ENCODE results near the gene TUSC7. TPM values are rescaled to one million over a fixed set of nuclear protein-coding genes. Genes with fewer than 3 reads are reported as not detected.

Gene TUSC7
- not detected for total RNA-seq

DNA sequence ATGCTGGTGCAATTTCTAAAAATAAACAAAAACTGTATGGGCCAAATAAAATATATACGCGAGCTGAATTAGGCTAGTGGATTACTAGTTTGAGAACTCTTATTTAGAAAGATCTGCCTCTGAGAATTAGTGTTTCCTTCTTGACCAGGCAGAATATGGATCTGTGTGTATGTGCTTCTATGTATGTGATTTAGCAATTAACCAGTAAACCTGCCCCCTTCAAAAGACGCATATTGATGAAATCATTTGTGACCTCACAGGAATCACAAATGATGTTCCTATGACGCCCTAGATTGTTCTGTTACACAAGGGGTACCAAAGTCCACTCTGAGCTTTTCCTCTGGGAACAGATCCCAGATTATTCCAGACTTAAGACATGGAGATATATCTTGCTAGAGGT is at the start of gene TUSC7:
TUSC7 (plus strand) TSS at position 301 of the 400 bp plus-strand sequence.
- no peak within 1 kb of the TSS for H3K27ac Mint-ChIP-seq
- ATAC-seq (replicated peaks) = no peak
- H3K27me3 Mint-ChIP-seq = no peaks in the 10 kb centered on the region

DNA sequence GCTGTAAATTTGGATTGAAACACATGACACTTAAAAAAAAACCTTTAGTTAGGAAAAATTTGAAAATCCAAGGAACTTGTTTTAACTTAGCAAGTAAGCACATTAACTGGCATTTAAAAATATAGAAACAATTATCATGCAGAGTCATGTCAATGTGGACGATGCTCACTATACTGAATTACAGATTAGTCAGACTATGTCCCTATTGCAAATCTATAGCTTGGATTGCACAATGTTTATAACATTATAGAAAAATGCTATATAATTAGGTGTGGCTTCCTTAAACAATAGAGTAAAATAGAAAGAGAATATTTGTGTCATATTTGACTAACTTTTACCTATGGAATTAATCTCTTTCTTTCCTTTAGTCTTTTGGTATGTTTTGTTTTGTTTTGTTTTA is 48.4 kb upstream of the TUSC7 start:
- no peak for ATAC-seq (replicated peaks)
- no peaks in the 10 kb centered on the region for H3K36me3 Mint-ChIP-seq (ENCODE audit: low read depth)
- H3K4me3 Mint-ChIP-seq = no peak overlapping the region
- H3K27ac Mint-ChIP-seq = no peak overlapping the region
- no peaks in the 10 kb centered on the region for H3K4me1 Mint-ChIP-seq
- peaks cover 5% of the 10 kb centered on the region for H3K9me3 Mint-ChIP-seq
- H3K27me3 Mint-ChIP-seq = no peaks in the 10 kb centered on the region

More for the DNA sequence above, at the start of gene TUSC7:
- Mint-ChIP-seq H3K9me3 (no peaks in the 10 kb centered on the region), H3K4me1 (no peaks in the 10 kb centered on the region), H3K4me3 (no peak within 1 kb of the TSS), H3K36me3 (ENCODE audit: low read depth) (no peaks in the 10 kb centered on the region)

DNA sequence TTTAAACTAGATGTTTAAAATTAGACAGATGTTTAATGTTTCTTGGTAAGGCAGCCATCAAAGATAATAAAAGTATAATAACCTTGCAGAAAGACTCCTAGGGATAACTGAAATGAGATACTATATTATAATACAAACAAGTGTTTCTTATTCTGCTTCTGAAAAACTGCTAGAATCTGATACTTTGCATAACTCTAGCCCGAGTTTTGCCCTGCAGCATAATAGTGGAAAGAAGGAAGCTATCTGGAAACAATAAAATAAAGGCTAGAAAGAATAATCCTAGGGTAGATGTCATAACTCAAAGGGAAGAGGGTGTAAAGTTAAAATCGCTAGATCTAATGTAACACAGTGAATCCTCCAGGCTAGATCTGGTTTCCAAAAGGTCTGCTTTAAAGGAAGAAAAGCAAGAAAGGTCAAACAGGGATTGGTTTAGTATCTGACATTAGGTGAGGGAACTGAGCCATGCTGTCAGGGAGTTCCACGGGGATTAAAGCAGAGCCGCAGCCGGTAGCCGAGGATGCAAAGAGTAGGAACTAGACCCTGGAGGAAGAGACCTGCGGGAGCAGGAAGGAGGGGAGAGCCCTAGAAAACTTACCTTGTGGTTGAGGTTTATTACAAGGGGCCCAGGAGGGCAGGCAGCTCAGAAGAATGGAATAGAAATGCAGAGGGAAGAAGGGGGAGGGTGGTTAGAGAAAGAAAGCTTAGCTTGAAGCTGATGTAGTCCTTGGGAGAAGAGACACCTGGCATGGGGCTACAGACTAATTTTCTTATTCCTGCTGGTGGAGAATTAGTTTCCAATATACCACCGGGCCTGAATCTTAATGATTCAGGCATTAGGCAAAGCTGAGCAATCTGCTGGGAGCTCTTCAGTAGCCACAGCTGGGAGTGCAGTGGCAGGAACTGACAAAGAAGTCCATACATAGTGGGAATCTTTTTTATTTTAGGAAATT is 46.1 kb upstream of the TUSC7 start:
- peaks cover 5% of the 10 kb centered on the region for H3K9me3 Mint-ChIP-seq
- no peaks in the 10 kb centered on the region for H3K36me3 Mint-ChIP-seq (ENCODE audit: low read depth)
- no peaks in the 10 kb centered on the region for H3K4me1 Mint-ChIP-seq
- ATAC-seq (replicated peaks) = no peak
- H3K27ac Mint-ChIP-seq = no peak overlapping the region
- no peak overlapping the region for H3K4me3 Mint-ChIP-seq
- H3K27me3 Mint-ChIP-seq = no peaks in the 10 kb centered on the region

DNA sequence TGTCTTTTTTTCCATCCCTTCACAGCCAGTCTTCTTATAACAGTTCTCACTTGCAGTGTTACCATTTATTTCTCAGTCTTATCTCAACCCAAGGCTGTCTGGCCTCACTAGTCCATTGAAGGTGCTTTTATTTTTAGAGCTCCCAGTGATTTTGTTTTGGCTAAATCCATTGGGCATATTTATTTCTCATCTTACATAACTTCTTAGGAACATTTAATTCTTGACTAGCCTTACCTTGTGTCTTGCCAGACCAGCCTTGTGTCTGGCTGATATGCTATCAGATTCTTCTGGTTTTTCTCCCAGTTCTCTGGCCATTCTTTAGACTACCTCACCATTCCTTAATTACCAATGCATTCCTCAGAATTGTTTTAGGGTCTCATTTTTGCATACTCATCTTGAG is 42.3 kb upstream of the TUSC7 start:
- Mint-ChIP-seq H3K27me3 (no peaks in the 10 kb centered on the region), H3K9me3 (peaks cover 3% of the 10 kb centered on the region), H3K27ac (no peak overlapping the region), H3K4me1 (no peaks in the 10 kb centered on the region), H3K36me3 (ENCODE audit: low read depth) (no peaks in the 10 kb centered on the region), H3K4me3 (no peak overlapping the region)
- no peak for ATAC-seq (replicated peaks)

DNA sequence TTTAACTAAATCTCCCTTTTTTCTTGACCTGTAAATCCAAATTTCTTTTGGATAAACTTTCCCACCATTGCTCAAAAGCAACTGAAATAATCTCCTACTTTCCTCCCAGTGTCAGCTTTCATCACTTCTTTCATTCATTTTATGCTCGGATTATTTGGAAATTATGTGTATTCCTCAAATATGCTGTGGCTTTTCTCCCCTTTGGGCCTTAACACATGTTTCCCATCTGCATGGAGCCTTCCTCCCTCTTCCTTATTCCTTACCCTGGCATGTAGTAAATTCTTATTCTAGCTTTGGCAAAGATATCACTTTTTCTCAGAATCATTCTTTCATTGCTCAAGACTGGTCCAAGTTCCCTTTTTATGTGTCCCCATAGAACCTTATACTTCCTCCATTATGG is 41.8 kb upstream of the TUSC7 start:
- Mint-ChIP-seq H3K4me3 (no peak overlapping the region), H3K9me3 (peaks cover 3% of the 10 kb centered on the region), H3K27me3 (no peaks in the 10 kb centered on the region), H3K36me3 (ENCODE audit: low read depth) (no peaks in the 10 kb centered on the region), H3K27ac (no peak overlapping the region), H3K4me1 (no peaks in the 10 kb centered on the region)
- ATAC-seq (replicated peaks) = no peak

DNA sequence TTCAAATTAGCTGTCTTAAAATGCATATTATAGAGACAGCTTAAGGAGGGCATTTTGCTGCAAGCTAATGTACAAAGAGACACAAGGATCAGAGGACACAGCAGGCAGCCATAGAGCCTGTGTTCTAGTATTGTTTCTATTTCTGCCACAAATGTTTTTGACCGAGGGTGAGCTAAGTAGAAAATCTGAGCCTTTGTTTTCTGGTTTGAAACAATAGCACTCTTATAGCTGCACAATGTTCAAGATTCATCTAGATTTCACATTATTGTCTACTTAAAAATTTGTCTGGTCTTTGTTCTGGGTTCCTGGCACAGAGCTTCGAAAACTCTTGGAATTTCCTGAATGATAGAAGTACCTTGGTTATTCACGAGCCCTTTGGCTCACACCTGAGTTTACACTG is 40.0 kb upstream of the TUSC7 start:
- no peaks in the 10 kb centered on the region for H3K36me3 Mint-ChIP-seq (ENCODE audit: low read depth)
- H3K27me3 Mint-ChIP-seq = no peaks in the 10 kb centered on the region
- H3K27ac Mint-ChIP-seq = no peak overlapping the region

DNA sequence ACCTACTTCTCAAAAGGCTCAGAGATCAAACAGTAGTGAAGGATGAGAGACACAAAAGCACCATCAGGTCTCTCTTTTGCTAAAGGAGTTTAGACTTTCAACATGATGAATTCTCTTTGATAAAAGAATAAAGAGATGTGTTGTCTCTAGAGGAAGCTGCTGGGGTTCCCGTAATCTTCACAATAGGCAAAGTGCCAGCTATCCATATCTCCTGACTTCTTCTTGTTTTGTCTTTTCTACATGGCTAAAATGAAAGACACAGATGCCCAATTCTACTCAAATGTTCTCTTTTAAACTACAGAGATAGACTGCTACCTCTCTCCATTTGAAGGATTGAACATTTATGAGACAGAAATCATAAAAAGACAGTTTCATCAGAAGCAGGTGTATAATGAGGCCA is 38.4 kb upstream of the TUSC7 start:
- H3K36me3 Mint-ChIP-seq (ENCODE audit: low read depth) = no peaks in the 10 kb centered on the region
- H3K4me1 Mint-ChIP-seq = no peaks in the 10 kb centered on the region
- ATAC-seq (replicated peaks) = no peak
- H3K27me3 Mint-ChIP-seq = no peaks in the 10 kb centered on the region
- H3K4me3 Mint-ChIP-seq = no peak overlapping the region
- H3K27ac Mint-ChIP-seq = no peak overlapping the region
- H3K9me3 Mint-ChIP-seq = peaks cover 3% of the 10 kb centered on the region

More for the DNA sequence above, 40.0 kb upstream of the TUSC7 start:
- Mint-ChIP-seq H3K4me1 (no peaks in the 10 kb centered on the region), H3K9me3 (peaks cover 3% of the 10 kb centered on the region), H3K4me3 (no peak overlapping the region)
- ATAC-seq (replicated peaks) = no peak

DNA sequence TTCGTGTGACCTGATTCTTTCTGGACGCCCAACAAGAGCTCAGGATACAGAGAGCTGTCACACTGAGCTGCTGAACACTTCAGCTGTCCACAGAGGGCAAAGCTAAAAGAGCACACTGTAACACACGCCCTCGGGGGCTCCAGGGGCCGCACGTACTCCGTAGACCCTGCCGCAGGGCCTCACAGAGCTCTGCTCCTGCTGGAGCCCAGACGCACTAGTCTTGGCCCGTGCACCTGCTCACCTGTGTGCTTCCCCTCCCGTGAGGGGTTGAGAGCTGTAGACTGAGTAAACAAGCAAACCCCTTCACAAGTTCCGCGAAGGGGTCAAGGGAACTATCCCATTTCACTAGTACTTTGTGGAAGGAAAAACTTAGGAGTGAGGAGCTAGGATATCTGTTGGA is 30.7 kb upstream of the TUSC7 start:
- Mint-ChIP-seq H3K4me1 (no peaks in the 10 kb centered on the region), H3K27me3 (no peaks in the 10 kb centered on the region), H3K36me3 (ENCODE audit: low read depth) (no peaks in the 10 kb centered on the region), H3K9me3 (peaks cover 4% of the 10 kb centered on the region), H3K4me3 (no peak overlapping the region), H3K27ac (no peak overlapping the region)
- ATAC-seq (replicated peaks) = no peak

DNA sequence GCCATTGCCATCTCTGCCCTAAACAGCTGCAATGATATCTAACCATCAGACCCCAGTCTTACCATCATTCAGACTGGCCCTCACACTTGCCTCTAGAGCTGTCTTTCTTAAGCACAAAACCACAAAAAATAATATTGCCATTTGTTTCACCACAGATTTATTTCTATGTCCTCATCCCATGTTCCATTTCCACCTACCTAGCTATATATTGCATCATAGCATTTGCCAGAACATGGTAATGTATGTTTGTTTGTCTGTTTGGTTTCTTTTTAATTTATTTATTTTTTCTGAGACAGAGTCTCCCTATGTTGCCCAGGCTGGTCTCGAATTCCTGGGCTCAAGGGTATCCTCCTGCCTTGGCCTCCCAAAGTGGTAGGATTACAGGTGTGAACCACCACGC is 18.5 kb upstream of the TUSC7 start:
- Mint-ChIP-seq H3K4me3 (no peak overlapping the region), H3K9me3 (peaks cover 15% of the 10 kb centered on the region), H3K27ac (no peak overlapping the region), H3K27me3 (no peaks in the 10 kb centered on the region), H3K4me1 (no peaks in the 10 kb centered on the region), H3K36me3 (ENCODE audit: low read depth) (no peaks in the 10 kb centered on the region)
- no peak for ATAC-seq (replicated peaks)

DNA sequence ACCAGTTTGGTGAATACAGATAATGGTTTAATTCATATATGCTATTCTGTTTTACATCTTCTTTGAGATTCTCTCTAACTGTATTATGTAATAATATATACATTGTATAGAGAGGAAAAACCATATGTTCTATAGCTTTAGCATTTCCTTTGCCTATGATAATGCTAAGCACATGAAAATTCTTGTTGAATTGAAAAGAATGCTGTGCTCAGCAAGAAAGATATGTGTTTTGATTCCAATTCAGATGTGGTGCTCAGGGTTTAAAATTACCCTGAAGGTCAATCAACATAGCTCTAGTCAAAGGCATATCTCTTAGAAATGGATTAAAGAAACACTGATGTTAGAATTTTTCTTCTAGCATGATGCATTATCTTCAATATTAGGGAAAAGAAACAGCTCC is 8.5 kb upstream of the TUSC7 start:
- Mint-ChIP-seq H3K9me3 (peaks cover 5% of the 10 kb centered on the region), H3K27me3 (no peaks in the 10 kb centered on the region), H3K27ac (no peak overlapping the region), H3K36me3 (ENCODE audit: low read depth) (no peaks in the 10 kb centered on the region), H3K4me1 (no peaks in the 10 kb centered on the region), H3K4me3 (no peak overlapping the region)
- ATAC-seq (replicated peaks) = no peak

DNA sequence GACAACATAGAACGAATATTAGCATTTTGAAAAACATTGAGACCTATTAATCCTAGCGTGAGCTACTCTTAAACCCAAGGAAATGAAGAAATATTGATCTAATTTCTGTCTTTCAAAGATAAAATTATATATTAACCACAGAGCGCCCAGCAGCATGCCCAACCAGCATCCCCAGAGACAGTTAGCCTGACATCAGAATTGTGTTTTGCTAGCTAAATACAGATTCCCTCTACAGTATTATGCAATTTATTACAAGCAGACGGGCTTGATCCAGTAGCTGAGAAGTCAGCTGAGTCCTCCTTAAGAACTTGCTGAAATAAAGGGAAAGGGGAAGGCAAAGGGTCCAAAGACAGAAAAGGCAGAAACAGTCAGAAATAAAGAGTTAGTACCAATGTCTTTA is 7.2 kb upstream of the TUSC7 start:
- Mint-ChIP-seq H3K4me1 (no peaks in the 10 kb centered on the region), H3K36me3 (ENCODE audit: low read depth) (no peaks in the 10 kb centered on the region), H3K9me3 (no peaks in the 10 kb centered on the region), H3K27ac (no peak overlapping the region), H3K4me3 (no peak overlapping the region), H3K27me3 (no peaks in the 10 kb centered on the region)
- no peak for ATAC-seq (replicated peaks)

DNA sequence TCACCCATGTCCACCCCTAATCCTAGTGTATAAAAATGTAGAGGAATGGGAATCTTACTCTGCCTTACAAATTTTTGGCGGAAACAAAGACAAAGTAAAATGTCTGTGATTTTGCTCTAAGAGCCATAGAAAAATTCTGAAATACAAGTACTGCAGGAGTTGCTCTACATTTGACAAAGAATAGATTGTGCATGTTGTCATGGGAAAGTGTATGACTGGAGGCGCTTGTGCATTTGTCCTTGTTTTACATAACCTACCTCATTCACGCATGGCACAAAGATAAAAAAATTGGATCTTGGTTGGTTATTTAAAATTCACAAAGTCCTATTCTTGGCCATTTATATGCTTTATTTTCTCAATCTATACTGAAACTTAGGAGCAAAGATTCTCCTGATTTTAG is 2.0 kb upstream of the TUSC7 start:
- no peak for ATAC-seq (replicated peaks)
- no peaks in the 10 kb centered on the region for H3K36me3 Mint-ChIP-seq (ENCODE audit: low read depth)
- H3K27ac Mint-ChIP-seq = no peak overlapping the region
- no peak overlapping the region for H3K4me3 Mint-ChIP-seq
- H3K9me3 Mint-ChIP-seq = no peaks in the 10 kb centered on the region
- H3K27me3 Mint-ChIP-seq = no peaks in the 10 kb centered on the region
- no peaks in the 10 kb centered on the region for H3K4me1 Mint-ChIP-seq

DNA sequence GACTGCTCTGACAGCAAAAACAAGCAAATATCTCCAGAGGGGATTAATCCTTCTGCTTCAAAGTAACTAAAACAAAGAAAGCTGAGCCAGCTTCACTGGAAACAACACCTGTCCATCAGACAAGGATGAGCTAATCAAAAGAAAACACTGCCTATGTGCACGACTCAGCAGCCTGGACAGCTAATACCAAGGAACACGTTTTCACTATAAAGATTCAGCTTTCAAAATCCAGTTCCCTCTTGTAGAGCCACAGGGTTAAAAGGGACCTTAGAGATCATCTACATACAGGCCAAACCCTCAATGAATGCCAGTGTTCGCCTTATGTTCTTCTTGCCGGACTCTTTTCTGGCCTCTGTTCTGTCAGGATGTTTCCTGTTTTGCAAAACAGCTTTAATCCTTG is 6.9 kb downstream of the TUSC7 start:
- Mint-ChIP-seq H3K36me3 (ENCODE audit: low read depth) (no peaks in the 10 kb centered on the region), H3K4me3 (no peak overlapping the region), H3K9me3 (peaks cover 3% of the 10 kb centered on the region), H3K27me3 (no peaks in the 10 kb centered on the region), H3K4me1 (no peaks in the 10 kb centered on the region), H3K27ac (no peak overlapping the region)
- no peak for ATAC-seq (replicated peaks)

DNA sequence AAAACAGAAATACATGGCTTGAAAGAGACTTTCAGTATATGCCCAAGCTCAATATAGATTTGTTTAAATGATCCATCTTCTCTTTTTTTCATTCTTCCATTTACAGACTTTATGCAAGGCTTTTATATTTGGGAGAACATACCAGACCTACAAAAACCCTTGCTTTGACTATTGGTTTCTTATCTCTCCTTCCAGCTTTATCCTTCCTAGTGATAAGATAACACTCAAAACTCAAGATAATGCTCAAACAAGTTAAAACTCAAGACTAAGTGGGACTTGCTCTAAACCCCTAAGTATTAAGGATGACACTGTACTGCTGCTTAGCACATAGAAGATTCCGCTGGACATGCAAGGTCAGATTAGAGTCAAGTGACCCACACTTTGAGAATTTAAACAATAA is 8.0 kb downstream of the TUSC7 start:
- Mint-ChIP-seq H3K36me3 (ENCODE audit: low read depth) (no peaks in the 10 kb centered on the region), H3K27me3 (no peaks in the 10 kb centered on the region), H3K4me1 (no peaks in the 10 kb centered on the region), H3K9me3 (peaks cover 3% of the 10 kb centered on the region), H3K4me3 (no peak overlapping the region), H3K27ac (no peak overlapping the region)
- no peak for ATAC-seq (replicated peaks)

DNA sequence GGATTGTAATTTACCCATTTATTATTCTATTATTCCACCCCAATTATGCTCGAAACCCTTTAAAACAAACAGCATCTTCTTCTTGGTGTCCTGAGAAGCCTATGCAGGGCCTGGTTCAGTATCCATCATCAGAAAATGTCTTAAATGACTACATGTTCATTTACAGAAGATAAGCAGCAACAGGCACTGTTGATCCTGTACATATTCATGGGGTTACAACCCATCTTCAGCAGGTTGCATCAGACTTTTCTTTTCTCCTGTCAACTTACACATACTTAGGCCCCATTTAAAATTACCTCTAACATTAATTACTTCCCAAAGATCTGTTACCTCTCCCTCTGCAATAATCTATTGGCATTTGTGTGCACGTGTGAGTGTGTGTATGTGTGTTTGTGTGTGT is 18.9 kb downstream of the TUSC7 start:
- Mint-ChIP-seq H3K9me3 (peaks cover 3% of the 10 kb centered on the region), H3K36me3 (ENCODE audit: low read depth) (no peaks in the 10 kb centered on the region), H3K4me3 (no peak overlapping the region), H3K4me1 (no peaks in the 10 kb centered on the region), H3K27me3 (no peaks in the 10 kb centered on the region), H3K27ac (no peak overlapping the region)
- no peak for ATAC-seq (replicated peaks)

Data from activated T-helper 17 cell treated with anti-CD3 and anti-CD28 coated beads, Interleukin-2, amount 50 U/mL, for 72 hours (primary cell).